ENCODE data around the gene RNF224. TPM values are rescaled to one million over a fixed set of nuclear protein-coding genes. Genes with fewer than 3 reads are reported as not detected.
"Not testable (repeated sequence)": the region's sequence is repeated elsewhere in the genome, so short reads cannot be mapped to it uniquely, and the experiment has no call there.

The RNF224 gene
- total and polyA plus RNA-seq, 2 of the 13 experiments (the other 11 are each of a cell fraction or from before 2014, with no cell fraction given), result 0.09 TPM; not detected in 1

GRCh38 chr9:137239541-137240200, 12.4 kb downstream of the RNF224 start:
- FAIRE-seq; BruUV-seq (replicated peaks); DNase-seq (ENCODE audit: low spot score); H3K27me3 ChIP-seq (ENCODE audit: control insufficient read depth in 1 of 2, insufficient read depth in 2 of 2, low read length in 2 of 2); H2AFZ ChIP-seq (ENCODE audit: low read length); ATAC-seq; CTCF ChIA-PET (ENCODE audit: low intra/inter-chr PET ratio, low total read pairs); in situ Hi-C loops (cut with HindIII; ENCODE audit: extremely low pct_ligation_motif_present, low pct_unique_long_range_greater_than_20kb); intact Hi-C loops (cut with micrococcal nuclease; ENCODE audit: unreplicated experiment); H3K9me3 ChIP-seq (ENCODE audit: low read length); TF ChIP-seq CREM (CRISPR knock-in tag; IDR thresholded peaks at IDR 0.05): not testable (repeated sequence)
- Histone ChIP-seq H3K9ac (ENCODE audit: insufficient read depth, low read depth, low read length) (peak overlapping the region; percentile 86), H4K20me1 (ENCODE audit: insufficient read depth, low read length) (peaks cover 27% of the 10 kb centered on the region), H3K36me3 (replicated peaks in 1 of 2; ENCODE audit: control insufficient read depth in 1 of 2, insufficient read depth in 2 of 2, low read length in 2 of 2) (peaks cover 4 to 19% of the 10 kb centered on the region in 2 experiments; a peak in 4 of 5 replicates), H3K4me3 (replicated peaks in 1 of 3; ENCODE audit: insufficient read depth in 1 of 3, low read depth in 2 of 3, low read length in 3 of 3) (peak overlapping the region; percentile 74 to 78 (median 78)), H3K79me2 (ENCODE audit: insufficient read depth, low read length) (peaks cover 37% of the 10 kb centered on the region), H3K27ac (ENCODE audit: extremely low read length, insufficient read depth, low read length) (peak overlapping the region; percentile 96), H3K4me1 (ENCODE audit: insufficient read depth, low read length) (peaks cover 68% of the 10 kb centered on the region), H3K4me2 (ENCODE audit: low read depth, low read length) (peak overlapping the region; percentile 85)
- WGBS (ENCODE audit: low lambda C conversion rate), result 24% methylated on average over 27 of the region's 27 CpGs
- POLR2A ChIA-PET, result interaction anchor here (1.1 to 7.7 kb wide), 20 partner anchors 10 to 439 kb away, joined by 3 to 317 read pairs (median 12); partner anchors contain the start of genes MAN1B1, NELFB, RNF208 and RNF224
- TF ChIP-seq ZNF460 (CRISPR knock-in tag; IDR thresholded peaks at IDR 0.05; ENCODE audit: borderline replicate concordance), result peak; percentile 91
- TF ChIP-seq ZNF441 (CRISPR knock-in tag; IDR thresholded peaks at IDR 0.05; ENCODE audit: borderline replicate concordance), result peak; percentile 50; the same call in 1 of the 2 replicates
- 0 out of 2 replicates have a peak, but pooled peaks have one; percentile 9 for TF ChIP-seq CEBPG (CRISPR knock-in tag; IDR thresholded peaks at IDR 0.05)
- TF ChIP-seq CREM (IDR thresholded peaks at IDR 0.05), result 0 out of 2 replicates have a peak, but pooled peaks have one; percentile 16

GRCh38 chr9:137240318-137240840, 13.1 kb downstream of the RNF224 start:
- H3K4me3 ChIP-seq (replicated peaks in 1 of 3; ENCODE audit: insufficient read depth in 1 of 3, low read depth in 2 of 3, low read length in 3 of 3), result peak overlapping the region; percentile 74 to 78 (median 78)
- H2AFZ ChIP-seq (ENCODE audit: low read length), result no peak overlapping the region
- ChIA-PET POLR2A (interaction anchor here (0.7 to 7.7 kb wide), 34 partner anchors 11 to 440 kb away, joined by 3 to 317 read pairs (median 6); partner anchors contain the start of genes ENTPD2, ENTPD8, LRRC26 and MAN1B1), CTCF (ENCODE audit: low intra/inter-chr PET ratio, low total read pairs) (no interaction called here)
- H4K20me1 ChIP-seq (ENCODE audit: insufficient read depth, low read length), result peaks cover 27% of the 10 kb centered on the region
- no peaks in the 10 kb centered on the region for H3K9me3 ChIP-seq (ENCODE audit: low read length)
- peak overlapping the region; percentile 86 for H3K9ac ChIP-seq (ENCODE audit: insufficient read depth, low read depth, low read length)
- ATAC-seq (0 out of 3 replicates have a peak, but pooled peaks have one; percentile 1), FAIRE-seq (no peak), DNase-seq (ENCODE audit: low spot score) (no peak)
- peaks cover 64% of the 10 kb centered on the region for H3K4me1 ChIP-seq (ENCODE audit: insufficient read depth, low read length)
- peaks cover 36% of the 10 kb centered on the region for H3K79me2 ChIP-seq (ENCODE audit: insufficient read depth, low read length)
- H3K27ac ChIP-seq (ENCODE audit: extremely low read length, insufficient read depth, low read length), result peak overlapping the region; percentile 96
- 0% methylated on average over 2 of the region's 58 CpGs for WGBS (ENCODE audit: low lambda C conversion rate)
- H3K4me2 ChIP-seq (ENCODE audit: low read depth, low read length), result peak overlapping the region; percentile 85
- no peaks in the 10 kb centered on the region for H3K27me3 ChIP-seq (ENCODE audit: control insufficient read depth in 1 of 2, insufficient read depth in 2 of 2, low read length in 2 of 2)
- in situ Hi-C loops (cut with HindIII; ENCODE audit: extremely low pct_ligation_motif_present, low pct_unique_long_range_greater_than_20kb), result no loop called here
- BruUV-seq (replicated peaks), result TSS peak; percentile 69
- peaks cover 4 to 19% of the 10 kb centered on the region in 2 experiments; a peak in 4 of 5 replicates for H3K36me3 ChIP-seq (replicated peaks in 1 of 2; ENCODE audit: control insufficient read depth in 1 of 2, insufficient read depth in 2 of 2, low read length in 2 of 2)
- intact Hi-C loops (cut with micrococcal nuclease; ENCODE audit: unreplicated experiment), result no loop called here
- TF ChIP-seq MBD4 (IDR thresholded peaks at IDR 0.05; ENCODE audit: borderline replicate concordance, low read length) (no peak), ZC3H13 (CRISPR knock-in tag; IDR thresholded peaks at IDR 0.05) (peak; percentile 74; the same call in 1 of the 2 replicates), ZNF609 (CRISPR knock-in tag; IDR thresholded peaks at IDR 0.05; ENCODE audit: borderline replicate concordance) (peak; percentile 32; the same call in 1 of the 2 replicates), ZNF589 (CRISPR knock-in tag; conservative IDR thresholded peaks at IDR 0.05) (0 out of 2 replicates have a peak, but pooled peaks have one; percentile 43), ZNF766 (CRISPR knock-in tag; IDR thresholded peaks at IDR 0.05; ENCODE audit: borderline replicate concordance) (peak; percentile 64; the same call in 1 of the 2 replicates), ZFP37 (CRISPR knock-in tag; IDR thresholded peaks at IDR 0.05; ENCODE audit: borderline replicate concordance) (no peak), FOXA3 (CRISPR knock-in tag; IDR thresholded peaks at IDR 0.05) (peak; percentile 31)
